Measurements from ENCODE around the gene MYADM.
"Not testable (repeated sequence)": the region's sequence is repeated elsewhere in the genome, so short reads cannot be mapped to it uniquely, and the experiment has no call there.

GRCh38 chr19:53840241-53840640 lies 27.4 kb upstream of the MYADM start:
- TF ChIP-seq, protein P1, sequence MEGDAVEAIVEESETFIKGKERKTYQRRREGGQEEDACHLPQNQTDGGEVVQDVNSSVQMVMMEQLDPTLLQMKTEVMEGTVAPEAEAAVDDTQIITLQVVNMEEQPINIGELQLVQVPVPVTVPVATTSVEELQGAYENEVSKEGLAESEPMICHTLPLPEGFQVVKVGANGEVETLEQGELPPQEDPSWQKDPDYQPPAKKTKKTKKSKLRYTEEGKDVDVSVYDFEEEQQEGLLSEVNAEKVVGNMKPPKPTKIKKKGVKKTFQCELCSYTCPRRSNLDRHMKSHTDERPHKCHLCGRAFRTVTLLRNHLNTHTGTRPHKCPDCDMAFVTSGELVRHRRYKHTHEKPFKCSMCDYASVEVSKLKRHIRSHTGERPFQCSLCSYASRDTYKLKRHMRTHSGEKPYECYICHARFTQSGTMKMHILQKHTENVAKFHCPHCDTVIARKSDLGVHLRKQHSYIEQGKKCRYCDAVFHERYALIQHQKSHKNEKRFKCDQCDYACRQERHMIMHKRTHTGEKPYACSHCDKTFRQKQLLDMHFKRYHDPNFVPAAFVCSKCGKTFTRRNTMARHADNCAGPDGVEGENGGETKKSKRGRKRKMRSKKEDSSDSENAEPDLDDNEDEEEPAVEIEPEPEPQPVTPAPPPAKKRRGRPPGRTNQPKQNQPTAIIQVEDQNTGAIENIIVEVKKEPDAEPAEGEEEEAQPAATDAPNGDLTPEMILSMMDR (IDR thresholded peaks at IDR 0.05; ENCODE audit: insufficient read depth, low read length), result not testable (repeated sequence)
- not testable (repeated sequence) for TF ChIP-seq POLR2AphosphoS5 (IDR thresholded peaks at IDR 0.05; ENCODE audit: low read depth)
- TF ChIP-seq, protein P2, sequence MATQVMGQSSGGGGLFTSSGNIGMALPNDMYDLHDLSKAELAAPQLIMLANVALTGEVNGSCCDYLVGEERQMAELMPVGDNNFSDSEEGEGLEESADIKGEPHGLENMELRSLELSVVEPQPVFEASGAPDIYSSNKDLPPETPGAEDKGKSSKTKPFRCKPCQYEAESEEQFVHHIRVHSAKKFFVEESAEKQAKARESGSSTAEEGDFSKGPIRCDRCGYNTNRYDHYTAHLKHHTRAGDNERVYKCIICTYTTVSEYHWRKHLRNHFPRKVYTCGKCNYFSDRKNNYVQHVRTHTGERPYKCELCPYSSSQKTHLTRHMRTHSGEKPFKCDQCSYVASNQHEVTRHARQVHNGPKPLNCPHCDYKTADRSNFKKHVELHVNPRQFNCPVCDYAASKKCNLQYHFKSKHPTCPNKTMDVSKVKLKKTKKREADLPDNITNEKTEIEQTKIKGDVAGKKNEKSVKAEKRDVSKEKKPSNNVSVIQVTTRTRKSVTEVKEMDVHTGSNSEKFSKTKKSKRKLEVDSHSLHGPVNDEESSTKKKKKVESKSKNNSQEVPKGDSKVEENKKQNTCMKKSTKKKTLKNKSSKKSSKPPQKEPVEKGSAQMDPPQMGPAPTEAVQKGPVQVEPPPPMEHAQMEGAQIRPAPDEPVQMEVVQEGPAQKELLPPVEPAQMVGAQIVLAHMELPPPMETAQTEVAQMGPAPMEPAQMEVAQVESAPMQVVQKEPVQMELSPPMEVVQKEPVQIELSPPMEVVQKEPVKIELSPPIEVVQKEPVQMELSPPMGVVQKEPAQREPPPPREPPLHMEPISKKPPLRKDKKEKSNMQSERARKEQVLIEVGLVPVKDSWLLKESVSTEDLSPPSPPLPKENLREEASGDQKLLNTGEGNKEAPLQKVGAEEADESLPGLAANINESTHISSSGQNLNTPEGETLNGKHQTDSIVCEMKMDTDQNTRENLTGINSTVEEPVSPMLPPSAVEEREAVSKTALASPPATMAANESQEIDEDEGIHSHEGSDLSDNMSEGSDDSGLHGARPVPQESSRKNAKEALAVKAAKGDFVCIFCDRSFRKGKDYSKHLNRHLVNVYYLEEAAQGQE (IDR thresholded peaks at IDR 0.05; ENCODE audit: insufficient replicate concordance, low read depth), result not testable (repeated sequence)
